ENCODE measurements around the gene PGD.
"Not testable (repeated sequence)": the region's sequence is repeated elsewhere in the genome, so short reads cannot be mapped to it uniquely, and the experiment has no call there.

Gene PGD

GRCh38 chr1:10440305-10440704 is 41.4 kb downstream of the PGD start:
- no peak for DNase-seq

- no peak for DNase-seq
Measured at GRCh38 chr1:10440794-10441193, 41.9 kb downstream of the PGD start.

- no peak for DNase-seq
Measured at GRCh38 chr1:10444248-10444647, 45.4 kb downstream of the PGD start.

- DNase-seq = no peak
Measured at GRCh38 chr1:10444795-10445397, 46.0 kb downstream of the PGD start.

DNA sequence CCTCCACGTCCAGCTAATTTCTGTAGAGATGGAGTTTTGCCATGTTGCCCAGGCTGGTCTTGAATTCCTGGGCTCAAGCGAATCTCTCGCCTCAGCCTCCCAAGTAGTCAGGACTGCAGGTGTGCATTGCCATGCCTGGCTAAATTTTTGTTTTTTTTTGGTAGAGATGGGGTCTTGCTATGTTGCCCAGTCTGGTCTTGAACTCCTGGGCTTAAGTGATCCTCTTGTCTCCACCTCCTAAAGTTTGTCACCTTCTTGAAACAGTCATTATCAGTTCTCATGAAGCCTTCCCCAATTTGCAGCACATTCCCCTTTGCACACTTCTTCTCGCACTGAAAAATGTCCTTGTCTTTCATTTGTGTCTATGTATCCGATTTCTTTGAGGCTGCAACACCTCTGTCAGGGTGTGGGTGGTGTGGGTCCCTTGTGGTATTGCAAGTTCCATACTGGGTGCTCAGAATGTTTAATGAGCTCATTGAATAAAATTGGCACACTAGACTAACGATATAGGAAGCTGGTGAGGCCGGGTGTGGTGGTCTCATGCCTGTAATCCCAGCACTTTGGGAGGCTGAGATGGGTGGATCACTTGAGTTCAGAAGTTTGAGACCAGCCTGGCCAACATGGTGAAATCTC is 48.0 kb downstream of the PGD start:
- no peak for DNase-seq

DNA sequence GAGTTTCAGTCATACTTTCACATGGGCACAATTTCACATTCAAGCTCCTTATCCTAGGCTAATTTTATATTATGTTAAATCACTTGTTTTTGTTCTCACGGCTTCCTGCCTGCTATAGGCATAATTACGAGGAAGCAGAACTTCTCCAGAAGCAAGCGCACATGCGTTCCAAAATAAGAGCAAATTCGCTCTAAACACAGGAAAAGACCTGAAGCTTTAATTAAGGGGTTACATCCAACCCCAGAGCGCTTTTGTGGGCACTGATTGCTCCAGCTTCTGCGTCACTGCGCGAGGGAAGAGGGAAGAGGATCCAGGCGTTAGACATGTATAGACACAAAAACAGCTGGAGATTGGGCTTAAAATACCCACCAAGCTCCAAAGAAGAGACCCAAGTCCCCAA is 50.9 kb downstream of the PGD start, which contains the start of gene CORT:
CORT (plus strand) TSS at position 281 of the 400 bp plus-strand sequence. CDS start 193 bp downstream, outside the sequence.
- no peak for DNase-seq

- no peak for DNase-seq
Measured at GRCh38 chr1:10450156-10450814, 51.4 kb downstream of the PGD start.

DNA sequence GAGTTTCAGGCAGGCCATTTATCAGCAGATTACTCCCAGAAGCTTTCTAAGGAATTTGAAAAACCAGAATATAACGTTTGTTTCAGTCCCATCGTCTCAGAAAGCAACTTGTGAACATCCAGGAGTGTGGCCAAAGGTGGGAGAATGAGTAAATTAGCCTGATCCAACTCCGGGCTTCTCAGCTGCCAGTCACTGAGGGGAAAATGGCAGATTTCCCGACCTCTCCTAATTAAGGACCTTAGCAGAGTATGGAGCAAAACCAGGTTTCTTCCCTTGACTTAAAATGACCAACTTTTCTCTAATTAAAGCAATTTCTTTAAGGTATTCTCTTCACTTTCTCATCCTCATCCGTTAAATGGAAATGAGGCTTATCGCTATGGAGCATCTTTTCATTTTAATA is 52.0 kb downstream of the PGD start:
- no peak for DNase-seq

GRCh38 chr1:10451287-10451686 is 52.4 kb downstream of the PGD start:
- DNase-seq = no peak

- no peak for DNase-seq
Measured at GRCh38 chr1:10456048-10456447, 57.2 kb downstream of the PGD start.

- DNase-seq = no peak
Measured at GRCh38 chr1:10456661-10457060, 57.8 kb downstream of the PGD start.

DNA sequence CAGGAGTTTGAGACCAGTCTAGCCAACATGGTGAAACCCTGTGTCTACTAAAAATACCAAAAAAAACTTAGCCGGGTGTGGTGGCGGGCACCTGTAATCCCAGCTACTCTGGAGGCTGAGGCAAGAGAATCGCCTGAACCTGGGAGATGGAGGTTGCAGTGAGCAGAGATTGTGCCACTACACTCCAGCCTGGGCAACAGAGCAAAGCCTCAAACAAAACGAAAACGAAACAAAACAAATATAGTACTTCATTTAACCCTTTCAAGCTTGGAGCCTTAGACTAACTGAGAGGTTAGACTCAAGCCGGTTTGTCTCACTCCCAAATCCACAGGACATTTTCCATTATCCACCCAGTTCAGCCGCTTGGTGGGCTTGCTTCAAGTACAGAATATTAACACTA is 58.6 kb downstream of the PGD start:
- not testable (repeated sequence) for DNase-seq

DNA sequence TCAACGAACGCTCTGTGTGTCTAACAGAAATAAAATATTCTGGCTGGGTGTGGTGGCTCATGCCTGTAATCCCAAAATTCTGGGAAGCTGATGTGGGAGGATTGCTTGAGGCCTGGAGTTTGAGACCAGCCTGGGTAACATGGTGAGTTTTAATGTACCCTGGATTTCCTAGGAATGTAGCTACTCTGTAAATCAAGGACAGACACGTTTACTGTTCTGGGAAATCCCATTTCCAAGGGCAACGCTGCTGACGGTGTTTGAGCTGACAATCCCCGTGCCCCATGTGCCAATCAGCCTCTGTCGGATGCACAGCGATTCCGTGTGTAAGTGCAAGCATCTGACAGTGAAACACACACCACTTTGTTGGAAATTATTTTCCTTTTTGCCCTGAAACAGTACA is 59.0 kb downstream of the PGD start:
- no peak for DNase-seq

GRCh38 chr1:10459184-10459583 is 60.3 kb downstream of the PGD start:
- DNase-seq = no peak

DNA sequence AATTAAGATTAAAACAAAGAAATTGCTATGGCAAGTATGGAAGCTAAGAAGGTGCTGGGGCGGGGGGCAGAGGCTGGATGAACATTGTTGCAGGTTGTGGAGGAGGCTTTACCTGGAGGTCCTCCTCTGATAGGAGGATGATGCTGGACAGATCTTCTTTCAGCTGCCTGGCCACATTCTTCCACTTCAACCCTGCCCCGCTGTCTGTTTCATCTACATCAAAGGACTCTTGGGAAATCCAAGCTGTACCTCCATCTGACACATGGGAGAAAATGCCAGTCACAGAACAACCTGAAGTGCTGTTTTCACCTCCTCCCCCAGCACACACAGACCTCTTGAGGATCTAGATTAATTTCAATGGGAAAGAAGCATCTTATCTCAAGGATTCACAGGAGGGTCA is 68.2 kb downstream of the PGD start:
- DNase-seq = no peak

- DNase-seq = no peak
Measured at GRCh38 chr1:10470043-10470442, 71.2 kb downstream of the PGD start.

All from NCI-H1092 (cell line).